Gastrocnemius medialis (tissue), 4 donors: ENCODE results near the gene ACVRL1.

Experiments used
- CTCF ChIP-seq, 5 experiments: fragments of 450-650 bp in 3 of 5; fragments of 200-600 bp in 2 of 5; sonication (generic) in 2 of 5; IDR thresholded peaks in 4 of 5; conservative IDR thresholded peaks in 1 of 5; 1 replicate in 4 of 5; 2 replicates in 1 of 5; pipeline ENCODE4 v1.5.1; 2016 to 2019; ENCODE audit warnings: antibody characterized with exemption in 5 of 5, mild to moderate bottlenecking in 3 of 5, moderate library complexity in 3 of 5
- POLR2A ChIP-seq, 2 donors: fragments of 450-650 bp; IDR thresholded peaks; one replicate each; pipeline ENCODE4 v1.6.1; 2017; ENCODE audit warnings: antibody characterized with exemption in 2 of 2, mild to moderate bottlenecking in 2 of 2, moderate library complexity in 2 of 2

GRCh38 chr12:51955702-51956101 lies 48.4 kb downstream of the ACVRL1 start:
- TF ChIP-seq POLR2A (IDR thresholded peaks at IDR 0.05), result no peak
- TF ChIP-seq CTCF (IDR thresholded peaks at IDR 0.05 in 4 of 5, conservative IDR thresholded peaks at IDR 0.05 in 1 of 5), result no peak
